ENCODE data around the gene SLC6A9. TPM values are rescaled to one million over a fixed set of nuclear protein-coding genes. Genes with fewer than 3 reads are reported as not detected.

SLC6A9 gene
- total and polyA plus RNA-seq, 4 donors, result 0.57 to 47.7 (median 3.6) TPM

GRCh38 chr1:43947874-43948437, 83.3 kb downstream of the SLC6A9 start:
- DNase-seq (ENCODE audit: low spot score), result no peak
- no peak overlapping the region for H3K27ac ChIP-seq (ENCODE audit: low read depth in 1 of 2, low read length in 2 of 2)

More at GRCh38 chr1:43947874-43948437, 83.3 kb downstream of the SLC6A9 start:
- Histone ChIP-seq H3K27me3 (ENCODE audit: control insufficient read depth in 4 of 4, insufficient read depth in 4 of 4, low read length in 3 of 4) (no peaks in the 10 kb centered on the region), H3K9me3 (ENCODE audit: control insufficient read depth in 4 of 4, low read length in 3 of 4) (no peaks in the 10 kb centered on the region), H3K9ac (ENCODE audit: low read depth in 1 of 2, low read length in 2 of 2) (peak overlapping the region in 1 of 2 donors; percentile 84), H3K36me3 (ENCODE audit: control insufficient read depth in 4 of 4, insufficient read depth in 3 of 4, low read depth in 1 of 4, low read length in 3 of 4) (peaks cover 0 to 6% (median 0%) of the 10 kb centered on the region in 4 donors), H3K4me1 (ENCODE audit: control insufficient read depth in 4 of 4, insufficient read depth in 4 of 4, low read length in 3 of 4) (peaks cover 5 to 28% (median 22%) of the 10 kb centered on the region in 4 donors), H3K4me3 (ENCODE audit: low read depth in 1 of 3, low read length in 3 of 3) (peak overlapping the region; percentile 78 to 99 (median 85))
- TF ChIP-seq ATF3 (IDR thresholded peaks at IDR 0.05), result no peak
- no peak for TF ChIP-seq RAD21 (IDR thresholded peaks at IDR 0.05)
- no peak for TF ChIP-seq REST (IDR thresholded peaks at IDR 0.05)
- TF ChIP-seq NR2F2 (IDR thresholded peaks at IDR 0.05), result no peak
- no peak for TF ChIP-seq HNF4A (conservative IDR thresholded peaks at IDR 0.05)
- TF ChIP-seq FOXA1 (IDR thresholded peaks at IDR 0.05), result no peak
- TF ChIP-seq CTCF (IDR thresholded peaks at IDR 0.05; ENCODE audit: low read depth, low read length, missing input control), result no peak
- TF ChIP-seq JUND (IDR thresholded peaks at IDR 0.05), result no peak
- no peak for TF ChIP-seq TAF1 (conservative IDR thresholded peaks at IDR 0.05)
- no peak for TF ChIP-seq EGR1 (IDR thresholded peaks at IDR 0.05; ENCODE audit: low read depth in 2 of 2)
- TF ChIP-seq HNF4G (IDR thresholded peaks at IDR 0.05), result no peak
- no peak for TF ChIP-seq MAX (IDR thresholded peaks at IDR 0.05)
- no peak for TF ChIP-seq ZBTB33 (IDR thresholded peaks at IDR 0.05)
- TF ChIP-seq FOXA2 (IDR thresholded peaks at IDR 0.05), result no peak
- TF ChIP-seq GABPA (IDR thresholded peaks at IDR 0.05 in 1 of 2, conservative IDR thresholded peaks at IDR 0.05 in 1 of 2), result no peak
- WGBS, result 49% methylated on average over 3 of the region's 3 CpGs

Data from liver (tissue), 9 donors.